HG03442 (cell line): ENCODE measurements around the gene CST7.

Source experiments
- ATAC-seq: cut with Tn5 transposase; IDR thresholded peaks from one replicate; pipeline ENCODE4 v1.9.1; 2021; ENCODE audit warnings: mild to moderate bottlenecking, moderate library complexity; ENCODE audit not compliant: unreplicated experiment

Gene CST7

DNA sequence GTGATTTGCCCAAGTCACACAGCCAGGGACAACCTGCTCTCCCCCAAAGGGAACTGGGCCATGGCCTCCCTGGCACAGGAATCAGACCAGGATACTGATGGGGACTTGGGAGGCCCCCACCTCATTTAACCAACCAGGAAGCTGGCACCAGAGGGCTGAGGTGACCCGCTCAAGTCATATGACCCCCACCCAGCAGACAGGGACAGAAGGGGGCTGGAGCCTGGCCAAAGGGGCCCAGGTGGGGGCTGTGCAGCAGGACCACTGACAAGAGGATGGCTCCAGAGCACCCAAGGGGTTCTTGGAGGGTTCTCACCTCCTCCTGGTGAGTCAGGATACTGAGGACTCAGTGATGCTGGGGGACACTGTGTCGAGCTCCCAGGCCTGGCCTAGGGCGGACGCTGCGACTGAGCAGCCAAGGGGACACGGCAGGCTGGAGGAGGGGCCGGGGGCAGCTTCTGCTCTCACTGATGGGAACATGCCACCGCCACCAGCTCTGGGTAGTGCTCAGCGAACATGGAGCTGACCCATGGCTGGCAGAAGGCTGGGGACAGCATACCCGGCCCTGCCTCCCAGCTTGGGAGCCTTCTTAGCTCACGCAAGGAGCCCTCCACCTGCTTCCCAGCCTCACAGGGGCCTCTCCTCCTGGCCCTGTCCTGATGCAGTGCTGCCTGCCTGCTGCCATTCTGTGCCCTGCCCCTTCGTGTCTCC, 1.2 kb downstream of the CST7 start:
- no peak for ATAC-seq

DNA sequence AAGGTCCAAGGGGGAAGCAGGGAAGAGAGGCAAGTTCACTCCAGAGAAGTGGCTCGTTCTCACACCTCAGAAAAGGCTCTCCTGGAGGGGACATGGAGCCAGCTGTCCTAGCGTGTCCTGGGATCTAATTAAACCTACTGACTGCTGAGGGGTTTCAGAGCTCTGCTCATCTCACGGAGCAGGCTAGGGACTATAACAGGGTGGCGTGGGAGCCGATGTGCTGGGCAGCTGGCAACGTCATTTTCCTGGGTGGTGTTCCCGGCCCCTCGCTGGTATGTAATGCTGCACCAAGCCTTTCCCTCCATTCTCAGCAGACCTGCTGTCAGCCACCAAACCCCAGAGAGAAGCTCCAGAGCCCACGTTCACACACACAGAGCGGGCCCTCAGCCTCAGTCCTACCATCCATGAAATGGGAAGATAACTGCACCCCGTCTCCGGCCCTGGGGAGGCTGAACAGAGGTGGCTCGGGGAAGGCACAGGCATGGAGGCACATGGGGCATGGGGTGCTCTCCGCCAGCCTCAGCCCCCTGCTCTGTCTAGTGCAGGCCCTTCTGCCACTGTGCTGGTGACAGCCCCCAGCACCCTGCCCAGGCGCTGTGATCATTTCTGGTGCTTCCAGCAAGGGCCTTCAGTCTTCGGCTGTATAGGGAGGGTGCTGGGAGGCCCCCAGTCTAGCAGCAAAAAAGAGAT, 1.9 kb downstream of the CST7 start:
- ATAC-seq: no peak

DNA sequence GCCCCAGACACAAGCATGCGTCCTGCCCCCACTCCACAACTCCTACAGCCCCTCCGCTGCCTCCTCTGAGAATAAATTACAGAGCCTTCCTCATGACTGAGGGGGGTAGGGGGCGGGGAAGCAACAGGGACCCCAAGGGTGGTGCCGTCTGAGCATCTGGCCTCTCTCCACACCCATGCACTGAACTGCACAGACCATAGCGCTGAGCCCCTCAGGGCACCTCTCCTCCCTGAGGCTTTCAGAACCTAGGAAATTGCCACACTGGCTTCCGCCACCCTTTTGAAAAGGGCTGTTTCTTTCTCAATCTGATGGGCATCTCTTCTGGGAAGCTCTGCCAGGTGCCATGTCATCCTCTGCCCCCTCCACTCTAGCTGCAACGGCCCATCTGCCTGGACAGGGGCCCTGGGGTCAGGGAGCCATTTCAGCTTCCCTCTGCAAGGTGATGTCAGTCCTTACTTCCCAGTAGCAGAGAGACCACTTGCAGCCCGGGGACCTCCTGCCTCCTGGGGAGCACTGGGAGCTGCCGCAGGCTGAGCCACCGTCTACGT, 2.5 kb downstream of the CST7 start:
- no peak for ATAC-seq

DNA sequence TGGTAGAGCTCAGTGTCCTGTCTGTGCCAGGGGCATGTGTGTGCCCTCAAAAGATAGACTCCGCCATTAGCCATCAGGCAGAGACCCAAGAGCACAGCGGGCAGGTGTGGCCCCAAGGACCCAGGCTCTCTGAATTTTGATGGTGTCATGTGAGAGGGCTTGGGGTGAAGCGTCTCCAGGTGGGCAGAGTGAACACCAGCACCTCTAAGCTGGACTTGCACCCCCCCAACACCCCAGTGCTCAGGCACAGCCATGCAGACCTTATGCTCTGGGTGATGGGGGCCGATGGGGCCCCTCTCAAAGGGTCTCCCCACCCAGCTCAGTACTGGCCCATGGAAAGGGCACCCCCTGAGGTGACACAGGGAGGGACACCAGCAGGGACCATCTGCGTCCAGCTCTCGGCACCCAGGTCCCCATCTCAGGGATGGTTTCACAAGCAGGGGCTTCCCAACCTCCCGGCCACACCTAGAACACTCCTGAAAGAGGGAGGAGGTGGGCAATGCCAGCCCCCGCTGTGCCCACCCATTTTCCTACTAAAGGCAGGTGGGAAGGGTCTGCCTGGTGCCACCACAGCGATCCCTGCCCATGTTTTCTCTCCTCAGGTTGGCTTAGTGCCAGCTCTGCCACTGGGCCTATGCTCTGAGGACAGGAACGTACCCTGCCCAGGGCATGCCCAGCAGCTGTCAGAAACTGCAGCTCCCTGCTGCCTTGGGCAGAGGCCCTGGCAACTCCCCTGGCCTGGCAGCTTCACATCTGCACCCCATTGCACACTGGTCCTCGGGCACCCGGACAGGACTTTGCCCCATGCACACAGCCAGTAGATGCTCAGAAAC, 3.5 kb downstream of the CST7 start:
- no peak for ATAC-seq

DNA sequence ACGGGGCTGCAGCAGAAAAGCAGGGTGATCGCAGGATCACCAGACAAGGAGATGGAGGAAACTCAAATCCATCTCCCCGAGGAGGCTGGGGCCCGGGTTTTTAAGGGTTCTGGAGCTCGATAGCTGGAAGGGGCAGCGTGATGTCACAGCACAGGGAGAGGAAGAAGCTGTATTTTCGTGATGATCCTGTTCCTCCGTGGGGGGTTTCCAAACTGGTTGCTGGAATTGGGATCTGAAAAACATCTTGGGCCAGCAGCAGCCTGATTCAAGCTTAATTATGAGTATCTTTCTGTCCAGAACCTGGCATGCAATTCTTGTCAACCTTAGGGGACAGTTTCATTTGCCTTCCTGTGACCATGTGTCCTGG, 4.1 kb downstream of the CST7 start:
- no peak for ATAC-seq

DNA sequence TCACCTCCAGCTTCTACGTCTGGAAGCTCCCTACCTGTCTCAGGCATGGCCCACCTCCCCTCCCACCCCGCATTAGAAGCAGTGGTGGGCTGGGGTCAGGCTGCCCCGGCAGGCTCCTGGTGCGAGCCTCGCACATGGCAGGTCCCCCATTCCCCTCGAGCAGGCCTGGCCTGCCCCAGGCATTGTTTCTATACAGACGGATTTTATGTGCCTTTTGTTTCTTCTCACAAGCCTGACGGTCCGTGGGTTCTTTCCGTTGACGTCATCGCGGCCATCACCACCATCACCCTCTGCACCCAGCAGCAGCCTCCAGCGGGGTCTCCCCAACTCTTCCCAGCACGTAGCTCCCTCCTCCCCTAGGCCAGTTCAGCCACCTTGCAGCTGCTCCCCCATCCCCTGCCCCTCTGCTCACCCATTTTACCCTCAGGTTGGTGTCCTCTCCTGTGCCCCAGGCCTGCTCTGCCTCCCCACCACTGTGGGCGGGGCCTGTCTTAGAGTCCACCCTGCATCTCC, 4.6 kb downstream of the CST7 start:
- no peak for ATAC-seq

DNA sequence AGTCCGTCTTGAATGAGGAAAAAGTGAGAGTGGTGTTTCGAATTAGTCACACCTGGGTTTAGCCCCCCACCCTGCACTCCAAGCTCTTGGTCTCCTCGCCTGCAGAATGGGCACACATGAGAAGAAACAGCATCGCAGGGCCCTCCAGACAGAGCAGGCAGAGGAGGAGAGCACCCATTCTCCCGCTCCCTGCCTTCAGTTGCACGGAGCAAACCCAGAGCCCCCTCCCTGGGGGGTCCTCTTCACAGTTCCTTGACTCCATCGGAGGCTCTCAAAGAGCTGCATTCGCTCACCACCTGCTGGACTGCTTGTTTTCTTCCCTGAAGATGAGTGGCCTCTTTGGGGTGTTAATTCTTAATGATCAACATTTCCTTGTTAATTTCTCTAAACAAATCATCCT, 5.1 kb downstream of the CST7 start:
- ATAC-seq: no peak

DNA sequence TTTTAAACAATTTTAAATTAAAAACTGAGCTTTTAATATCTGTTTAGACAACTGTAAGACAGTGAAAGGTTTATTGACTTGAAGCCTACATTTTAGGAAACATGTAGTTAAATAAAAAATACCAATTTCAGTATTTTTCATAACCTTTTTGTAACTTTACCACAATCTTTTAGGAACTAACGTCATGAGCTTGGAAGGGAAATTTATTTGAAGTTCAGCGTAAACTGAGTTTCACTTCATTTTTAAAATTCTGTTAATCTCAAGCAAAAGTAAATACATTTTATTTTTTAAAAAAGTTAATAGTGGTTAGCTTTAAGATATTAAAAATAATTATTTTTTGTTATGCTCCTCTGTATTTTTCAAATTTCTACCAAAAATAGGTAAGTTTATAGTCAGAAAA, 5.5 kb downstream of the CST7 start:
- no peak for ATAC-seq

DNA sequence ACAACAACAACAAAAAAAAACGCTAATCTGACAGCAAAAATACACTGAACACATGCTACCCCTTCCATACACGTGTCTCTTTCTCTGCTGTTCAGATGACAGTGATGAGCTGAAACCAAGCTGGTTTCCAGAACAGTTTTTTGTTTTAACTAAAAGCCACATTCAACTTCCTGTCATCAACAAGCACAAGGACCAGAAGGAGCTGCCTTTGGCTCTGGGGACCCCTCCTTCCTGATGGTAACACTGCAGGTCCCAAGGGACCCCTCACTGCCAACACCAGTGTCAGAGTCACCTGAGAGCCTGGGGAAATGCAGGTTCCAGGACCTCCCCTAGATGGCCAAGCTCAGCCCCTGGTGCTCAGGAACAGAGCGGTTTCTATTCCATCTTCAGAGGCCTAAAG, 6.0 kb downstream of the CST7 start:
- ATAC-seq: peak; percentile 68

DNA sequence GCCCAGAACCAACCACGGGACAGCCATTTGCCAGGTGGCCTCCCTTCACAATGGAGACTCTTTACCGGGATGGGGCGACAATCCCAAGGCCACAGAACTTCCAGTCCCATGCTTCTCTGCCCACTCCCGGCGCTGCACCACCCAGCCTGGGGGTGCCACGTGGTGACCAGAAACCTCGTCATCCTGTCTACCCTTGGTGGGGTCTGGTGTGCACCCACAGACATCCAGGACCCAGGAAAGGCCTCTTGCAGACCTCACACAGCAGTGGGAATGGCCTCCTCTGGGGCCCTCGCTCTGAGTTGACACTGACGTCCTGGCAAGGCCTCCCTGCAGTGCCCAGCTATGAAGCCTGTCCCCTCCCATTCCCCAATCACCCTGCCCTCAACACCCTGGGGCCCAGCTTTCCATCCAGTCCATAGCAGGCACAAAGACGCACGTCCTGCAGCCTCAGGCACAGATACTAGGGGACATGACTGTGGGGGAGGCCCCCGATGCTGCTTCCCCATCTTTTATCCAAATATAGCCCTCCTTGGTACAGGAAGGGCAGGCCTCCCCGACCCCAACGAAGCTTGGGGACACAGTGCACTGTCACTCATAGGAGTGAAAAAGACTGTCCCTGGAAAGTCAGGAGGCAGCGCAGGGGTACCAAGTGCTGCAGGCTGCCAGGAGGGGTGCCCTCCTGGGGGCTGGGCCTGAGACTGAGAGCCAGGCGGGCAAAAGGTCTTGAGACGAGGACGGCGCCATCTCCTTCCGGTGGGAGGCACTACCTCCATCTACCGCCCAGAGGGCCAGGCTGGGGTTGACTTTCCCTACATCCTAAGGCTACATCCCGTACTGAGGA, 7.2 kb downstream of the CST7 start:
- ATAC-seq: no peak

DNA sequence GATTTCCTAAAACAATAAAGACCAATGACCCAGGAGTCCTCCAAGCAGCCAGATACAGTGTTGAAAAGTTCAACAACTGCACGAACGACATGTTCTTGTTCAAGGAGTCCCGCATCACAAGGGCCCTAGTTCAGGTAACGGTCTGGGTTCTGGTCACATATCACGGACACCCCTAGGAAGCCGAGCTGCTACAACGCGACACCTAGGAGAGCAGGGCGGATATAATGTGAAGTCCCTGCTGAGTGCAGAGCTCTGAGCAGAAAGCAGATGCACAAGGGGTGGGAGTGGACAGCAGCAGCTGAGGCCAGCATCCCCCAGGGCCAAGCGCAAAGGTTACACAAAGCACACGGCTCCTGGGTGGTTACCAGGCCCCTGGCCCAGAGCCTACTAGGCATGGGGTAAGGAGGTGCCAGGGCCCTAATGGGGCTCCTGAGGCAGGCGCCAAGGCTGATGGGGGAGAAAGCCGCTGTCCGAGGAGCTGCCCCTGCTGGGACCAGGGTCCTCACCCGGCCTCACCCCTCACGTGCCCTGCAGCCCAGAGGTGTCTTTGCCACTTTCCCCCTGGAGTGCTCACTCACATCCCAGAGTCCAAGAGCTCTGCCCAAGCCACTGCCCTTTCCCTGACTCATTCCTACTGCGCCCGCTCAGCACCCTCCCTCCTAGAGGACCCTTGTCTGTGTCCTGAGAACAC, 8.4 kb downstream of the CST7 start:
- no peak for ATAC-seq

DNA sequence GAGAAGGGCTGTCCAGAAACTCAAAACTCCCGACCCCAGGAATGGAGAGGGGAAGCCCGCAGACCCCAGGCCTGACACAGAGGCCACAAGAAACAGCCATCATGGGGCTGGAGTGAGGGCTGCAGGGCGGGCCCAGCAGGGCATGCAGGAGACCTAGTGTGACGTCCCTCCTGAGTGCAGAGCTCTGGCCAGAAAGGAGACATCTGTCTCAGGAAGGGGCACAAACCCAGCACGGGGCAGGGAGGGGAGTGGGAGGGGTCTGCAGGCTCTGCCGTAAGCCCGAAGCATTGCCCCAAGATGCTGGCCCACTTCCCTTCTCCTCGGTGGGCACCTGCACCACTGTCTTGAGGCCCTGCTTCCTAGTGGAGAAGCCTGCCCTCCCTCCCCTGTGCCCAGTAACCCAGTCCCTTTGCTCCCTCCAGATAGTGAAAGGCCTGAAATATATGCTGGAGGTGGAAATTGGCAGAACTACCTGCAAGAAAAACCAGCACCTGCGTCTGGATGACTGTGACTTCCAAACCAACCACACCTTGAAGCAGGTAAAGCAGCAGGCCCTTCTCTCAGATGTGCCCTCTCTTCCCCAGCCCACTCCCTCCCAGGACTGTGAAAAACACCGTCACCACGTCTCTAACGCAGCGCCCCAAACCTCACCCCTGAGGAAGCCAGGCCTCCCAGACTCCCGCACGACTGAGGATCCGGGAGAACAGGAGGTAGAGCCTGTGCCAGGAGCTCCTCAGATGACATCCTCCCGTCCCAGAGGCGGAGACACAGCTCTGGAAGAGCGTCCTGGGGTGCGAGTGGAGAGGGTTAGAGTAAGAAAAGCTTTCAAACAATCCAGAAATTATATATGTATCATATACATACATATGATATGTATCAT, 9.7 kb downstream of the CST7 start:
- ATAC-seq: no peak

DNA sequence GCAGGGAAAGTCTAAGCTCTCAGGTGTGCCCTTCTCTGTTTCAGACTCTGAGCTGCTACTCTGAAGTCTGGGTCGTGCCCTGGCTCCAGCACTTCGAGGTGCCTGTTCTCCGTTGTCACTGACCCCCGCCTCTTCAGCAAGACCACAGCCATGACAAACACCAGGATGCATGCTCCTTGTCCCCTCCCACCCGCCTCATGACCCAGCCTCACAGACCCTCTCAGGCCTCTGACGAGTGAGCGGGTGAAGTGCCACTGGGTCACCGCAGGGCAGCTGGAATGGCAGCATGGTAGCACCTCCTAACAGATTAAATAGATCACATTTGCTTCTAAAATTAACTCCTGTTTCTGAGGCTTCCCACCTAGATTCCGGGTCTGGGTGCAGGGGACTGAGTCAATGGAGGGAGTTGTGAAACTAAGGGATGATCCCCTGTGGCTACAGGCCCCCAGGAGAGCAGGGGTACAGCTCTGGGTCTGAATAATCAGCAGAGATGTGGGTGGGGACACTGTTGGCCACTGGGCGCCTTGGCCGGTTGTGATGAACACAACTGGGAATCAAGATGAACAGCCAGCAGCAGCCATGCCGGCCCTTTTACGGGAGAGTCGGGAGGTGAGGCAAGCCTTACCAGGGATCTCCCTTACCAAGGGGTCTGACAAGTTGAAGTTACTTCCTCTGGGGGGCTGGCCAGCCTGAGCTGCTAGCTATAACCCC, 10.7 kb downstream of the CST7 start:
- ATAC-seq: no peak

DNA sequence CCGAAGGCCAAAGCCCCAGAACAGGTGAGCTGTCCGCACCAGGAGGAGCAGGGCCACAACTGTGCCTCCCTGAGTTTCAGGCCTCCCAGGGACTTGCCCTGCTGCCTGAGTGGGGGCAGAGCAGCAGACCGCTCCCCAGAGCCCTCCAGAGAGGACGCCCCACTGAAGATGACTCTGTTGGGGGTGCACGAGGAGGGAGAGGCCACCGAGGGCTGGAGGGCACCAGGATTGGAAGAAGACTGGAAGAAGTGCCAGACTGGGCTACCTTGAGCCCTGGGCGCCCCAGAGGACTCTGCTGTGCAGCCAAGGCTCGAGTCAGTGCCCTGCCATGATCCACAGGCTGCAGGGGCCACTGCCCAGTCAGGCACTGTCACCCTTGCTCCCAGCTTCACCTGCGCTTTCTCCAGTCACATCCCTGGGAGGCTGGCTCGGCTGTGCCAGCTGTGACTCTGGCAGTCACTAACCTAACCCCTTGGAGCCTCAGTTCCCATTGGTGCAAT, 11.3 kb downstream of the CST7 start:
- no peak for ATAC-seq

DNA sequence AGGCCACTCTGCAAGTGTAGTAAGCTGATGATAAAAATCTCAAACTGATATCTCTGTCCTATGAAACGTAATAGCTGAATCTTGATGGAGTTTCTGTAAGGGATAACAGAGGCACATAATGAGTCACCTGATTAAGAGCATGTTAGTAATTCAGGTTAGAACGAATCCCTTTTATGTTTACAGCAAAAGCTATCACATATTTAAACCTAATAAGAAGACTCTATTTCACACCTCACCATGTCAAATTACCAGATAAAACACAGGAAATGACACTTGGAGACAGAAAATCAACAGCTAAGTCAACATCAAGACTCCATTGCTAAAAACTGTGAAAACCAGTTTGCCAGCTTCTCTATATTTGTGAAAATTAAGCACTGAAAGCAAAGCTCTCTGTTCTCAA, 11.8 kb downstream of the CST7 start:
- ATAC-seq: no peak

DNA sequence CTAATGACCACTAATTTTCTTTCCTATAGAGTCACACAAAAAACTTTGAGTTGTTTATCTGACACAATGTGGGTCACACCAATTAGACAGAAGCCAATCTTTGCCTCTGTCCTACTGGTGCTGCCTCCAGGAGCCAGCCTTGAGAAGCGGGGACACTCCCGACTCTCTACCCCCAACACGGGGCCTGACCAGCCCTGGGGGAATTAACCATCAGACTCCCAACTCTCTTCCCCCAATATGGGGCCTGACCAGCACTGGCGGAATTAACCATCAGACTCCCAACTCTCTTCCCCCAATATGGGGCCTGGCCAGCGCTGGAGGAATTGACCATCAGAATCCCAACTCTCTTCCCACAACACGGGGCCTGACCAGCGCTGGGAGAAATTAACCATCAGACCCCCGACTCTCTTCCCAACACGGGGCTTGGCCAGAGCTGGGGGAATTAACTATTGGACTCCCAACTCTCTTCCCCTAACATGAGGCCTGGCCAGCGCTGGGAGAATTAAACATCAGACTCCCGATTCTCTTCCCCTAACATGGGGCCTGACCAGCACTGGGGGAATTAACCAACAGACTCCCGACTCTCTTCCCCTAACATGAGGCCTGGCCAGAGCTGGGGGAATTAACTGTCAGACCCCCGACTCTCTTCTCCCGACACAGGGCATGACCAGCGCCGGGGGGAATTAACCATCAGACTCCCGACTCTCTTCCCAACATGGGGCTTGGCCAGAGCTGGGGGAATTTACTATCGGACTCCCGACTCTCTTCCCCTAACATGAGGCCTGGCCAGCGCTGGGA, 12.5 kb downstream of the CST7 start:
- no peak for ATAC-seq

DNA sequence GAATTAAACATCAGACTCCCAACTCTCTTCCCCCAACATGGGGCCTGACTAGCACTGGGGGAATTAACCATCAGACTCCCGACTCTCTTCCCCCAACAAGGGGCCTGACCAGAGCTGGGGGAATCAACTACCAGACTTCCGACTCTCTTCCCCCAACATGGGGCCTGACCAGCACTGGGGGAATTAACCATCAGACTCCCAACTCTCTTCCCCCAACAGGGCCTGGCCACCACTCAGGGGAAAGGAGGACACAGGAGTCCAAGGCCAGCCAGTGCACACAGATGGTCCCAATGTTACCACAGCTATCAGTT, 13.1 kb downstream of the CST7 start:
- ATAC-seq: no peak

DNA sequence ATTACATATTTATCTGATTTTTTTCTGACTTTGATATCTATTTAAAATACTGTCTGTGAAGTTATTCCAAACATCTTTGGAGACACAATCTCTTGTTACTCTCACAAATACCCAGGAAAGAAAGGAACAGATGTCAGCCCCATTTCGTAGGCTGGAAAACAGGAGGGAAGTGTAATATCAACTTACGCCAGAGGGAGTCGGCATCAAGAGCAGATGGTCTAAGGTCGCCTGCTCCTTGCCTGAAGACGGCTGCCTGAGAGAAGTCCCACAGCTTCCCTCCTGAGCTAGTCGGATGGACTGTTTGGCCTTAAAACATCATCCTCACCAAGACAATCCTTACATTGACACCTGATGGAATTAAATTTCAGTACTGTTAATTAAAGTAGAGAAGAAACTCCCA, 13.4 kb downstream of the CST7 start:
- no peak for ATAC-seq
